ENCODE measurements around the gene SNX4.
"Not testable (repeated sequence)": the region's sequence is repeated elsewhere in the genome, so short reads cannot be mapped to it uniquely, and the experiment has no call there.

DNA sequence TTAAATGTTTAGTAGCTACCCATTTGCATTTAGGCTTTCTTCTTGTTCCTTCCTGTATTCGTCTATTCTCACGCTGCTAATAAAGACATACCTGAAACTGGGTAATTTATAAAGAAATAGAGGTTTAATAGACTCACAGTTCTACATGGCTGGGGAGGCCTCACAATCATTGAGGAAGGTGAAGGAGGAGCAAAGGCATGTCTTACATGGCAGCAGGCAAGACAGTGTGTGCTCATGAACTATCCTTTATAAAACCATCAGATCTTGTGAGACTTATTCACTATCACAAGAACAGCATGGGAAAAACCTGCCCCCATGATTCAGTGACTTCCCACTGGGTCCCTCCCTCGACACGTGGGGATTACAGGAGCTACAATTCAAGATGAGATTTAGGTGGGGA, 114.5 kb downstream of the SNX4 start:
- TF ChIP-seq, protein P1, sequence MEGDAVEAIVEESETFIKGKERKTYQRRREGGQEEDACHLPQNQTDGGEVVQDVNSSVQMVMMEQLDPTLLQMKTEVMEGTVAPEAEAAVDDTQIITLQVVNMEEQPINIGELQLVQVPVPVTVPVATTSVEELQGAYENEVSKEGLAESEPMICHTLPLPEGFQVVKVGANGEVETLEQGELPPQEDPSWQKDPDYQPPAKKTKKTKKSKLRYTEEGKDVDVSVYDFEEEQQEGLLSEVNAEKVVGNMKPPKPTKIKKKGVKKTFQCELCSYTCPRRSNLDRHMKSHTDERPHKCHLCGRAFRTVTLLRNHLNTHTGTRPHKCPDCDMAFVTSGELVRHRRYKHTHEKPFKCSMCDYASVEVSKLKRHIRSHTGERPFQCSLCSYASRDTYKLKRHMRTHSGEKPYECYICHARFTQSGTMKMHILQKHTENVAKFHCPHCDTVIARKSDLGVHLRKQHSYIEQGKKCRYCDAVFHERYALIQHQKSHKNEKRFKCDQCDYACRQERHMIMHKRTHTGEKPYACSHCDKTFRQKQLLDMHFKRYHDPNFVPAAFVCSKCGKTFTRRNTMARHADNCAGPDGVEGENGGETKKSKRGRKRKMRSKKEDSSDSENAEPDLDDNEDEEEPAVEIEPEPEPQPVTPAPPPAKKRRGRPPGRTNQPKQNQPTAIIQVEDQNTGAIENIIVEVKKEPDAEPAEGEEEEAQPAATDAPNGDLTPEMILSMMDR (IDR thresholded peaks at IDR 0.05), result not testable (repeated sequence)
- not testable (repeated sequence) for TF ChIP-seq POLR2A (IDR thresholded peaks at IDR 0.05)

Data from right lobe of liver (tissue), 4 donors.